HL-60 (cell line): ENCODE data around the gene NCS1.

ENCODE experiments used
- CTCF ChIP-seq: IDR thresholded peaks from one replicate; pipeline ENCODE4 v1.5.1; 2011; ENCODE audit warnings: low read length, control low read depth, inconsistent platforms; ENCODE audit not compliant: insufficient read depth
- POLR2AphosphoS5 ChIP-seq: IDR thresholded peaks from 2 replicates; pipeline ENCODE4 v1.6.1; 2012; ENCODE audit warnings: low read depth
- REST ChIP-seq: IDR thresholded peaks from 2 replicates; pipeline ENCODE4 v1.6.1; 2012; ENCODE audit warnings: low read depth; ENCODE audit not compliant: insufficient replicate concordance
- SPI1 ChIP-seq: IDR thresholded peaks from 2 replicates; pipeline ENCODE4 v1.6.1; 2012; ENCODE audit warnings: low read depth, mild to moderate bottlenecking, borderline replicate concordance

DNA sequence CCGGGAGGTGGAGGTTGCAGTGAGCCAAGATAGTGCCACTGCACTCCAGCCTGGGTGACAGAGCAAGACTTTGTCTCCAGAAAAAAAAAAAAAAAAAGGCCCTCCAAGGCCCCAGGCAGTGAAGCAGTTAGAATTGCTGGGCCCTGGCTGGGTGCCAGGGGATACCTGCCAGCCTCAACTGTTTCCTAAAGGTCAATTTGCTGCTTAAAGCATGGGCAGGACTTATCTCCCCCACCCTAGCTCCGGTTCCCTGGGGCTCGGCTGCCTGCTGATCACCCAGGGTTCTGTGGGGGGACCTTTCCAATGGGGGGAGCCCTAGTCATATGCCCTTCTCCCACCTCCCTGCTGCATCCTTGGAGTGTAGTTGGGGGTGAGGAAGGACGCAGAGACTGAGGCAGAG, 25.7 kb downstream of the NCS1 start:
- TF ChIP-seq POLR2AphosphoS5 = no peak
- no peak for TF ChIP-seq REST
- no peak for TF ChIP-seq CTCF
- TF ChIP-seq SPI1 = no peak
